HL-60/S4 (cell line): ENCODE data around the gene KIAA0232.
"Not testable (repeated sequence)": the region's sequence is repeated elsewhere in the genome, so short reads cannot be mapped to it uniquely, and the experiment has no call there.

Experiments used
- in situ Hi-C: fragments of 300-500 bp; cut with MboI; formaldehyde crosslinking; loops from 2 replicates; pipeline ENCODE4 v1.14.3; 2022; ENCODE audit warnings: low sequenced_read_pairs

KIAA0232 gene

GRCh38 chr4:6775746-6776145 is 6.8 kb upstream of the KIAA0232 start:
- in situ Hi-C loops: no loop called here

- in situ Hi-C loops: no loop called here
Observed at GRCh38 chr4:6776920-6777635, 5.4 kb upstream of the KIAA0232 start.

GRCh38 chr4:6777636-6778281 is 4.8 kb upstream of the KIAA0232 start:
- in situ Hi-C loops: no loop called here

GRCh38 chr4:6778435-6778834 is 4.1 kb upstream of the KIAA0232 start:
- in situ Hi-C loops: no loop called here

- in situ Hi-C loops: no loop called here
Observed at GRCh38 chr4:6779667-6780565, 2.6 kb upstream of the KIAA0232 start.

GRCh38 chr4:6781113-6781512 is 1.4 kb upstream of the KIAA0232 start:
- in situ Hi-C loops: no loop called here

GRCh38 chr4:6781561-6781960 is 966 bp upstream of the KIAA0232 start:
- in situ Hi-C loops: no loop called here

GRCh38 chr4:6782846-6783110 is 251 bp downstream of the KIAA0232 start:
- in situ Hi-C loops: no loop called here

- in situ Hi-C loops: no loop called here
Observed at GRCh38 chr4:6783111-6783981, 819 bp downstream of the KIAA0232 start.

- in situ Hi-C loops: no loop called here
Observed at GRCh38 chr4:6785572-6785925, 3.0 kb downstream of the KIAA0232 start.

- in situ Hi-C loops: no loop called here
Observed at GRCh38 chr4:6788123-6788522, 5.6 kb downstream of the KIAA0232 start.

GRCh38 chr4:6791245-6791644 is 8.7 kb downstream of the KIAA0232 start:
- in situ Hi-C loops: not testable (repeated sequence)

GRCh38 chr4:6791796-6792195 is 9.3 kb downstream of the KIAA0232 start:
- in situ Hi-C loops: not testable (repeated sequence)

- in situ Hi-C loops: no loop called here
Observed at GRCh38 chr4:6794189-6794588, 11.7 kb downstream of the KIAA0232 start.

- in situ Hi-C loops: no loop called here
Observed at GRCh38 chr4:6795821-6796220, 13.3 kb downstream of the KIAA0232 start.

GRCh38 chr4:6797368-6797767 is 14.8 kb downstream of the KIAA0232 start:
- in situ Hi-C loops: not testable (repeated sequence)

- in situ Hi-C loops: no loop called here
Observed at GRCh38 chr4:6799091-6799490, 16.6 kb downstream of the KIAA0232 start.

GRCh38 chr4:6802025-6802424 is 19.5 kb downstream of the KIAA0232 start:
- in situ Hi-C loops: no loop called here

- in situ Hi-C loops: no loop called here
Observed at GRCh38 chr4:6802626-6803025, 20.1 kb downstream of the KIAA0232 start.

GRCh38 chr4:6803246-6803645 is 20.7 kb downstream of the KIAA0232 start:
- in situ Hi-C loops: no loop called here
